Measurements from ENCODE around the gene SKIC8. TPM values are rescaled to one million over a fixed set of nuclear protein-coding genes. Genes with fewer than 3 reads are reported as not detected.

The SKIC8 gene
- total RNA-seq, 1 donor from 2014 or later = 49.0 TPM

DNA sequence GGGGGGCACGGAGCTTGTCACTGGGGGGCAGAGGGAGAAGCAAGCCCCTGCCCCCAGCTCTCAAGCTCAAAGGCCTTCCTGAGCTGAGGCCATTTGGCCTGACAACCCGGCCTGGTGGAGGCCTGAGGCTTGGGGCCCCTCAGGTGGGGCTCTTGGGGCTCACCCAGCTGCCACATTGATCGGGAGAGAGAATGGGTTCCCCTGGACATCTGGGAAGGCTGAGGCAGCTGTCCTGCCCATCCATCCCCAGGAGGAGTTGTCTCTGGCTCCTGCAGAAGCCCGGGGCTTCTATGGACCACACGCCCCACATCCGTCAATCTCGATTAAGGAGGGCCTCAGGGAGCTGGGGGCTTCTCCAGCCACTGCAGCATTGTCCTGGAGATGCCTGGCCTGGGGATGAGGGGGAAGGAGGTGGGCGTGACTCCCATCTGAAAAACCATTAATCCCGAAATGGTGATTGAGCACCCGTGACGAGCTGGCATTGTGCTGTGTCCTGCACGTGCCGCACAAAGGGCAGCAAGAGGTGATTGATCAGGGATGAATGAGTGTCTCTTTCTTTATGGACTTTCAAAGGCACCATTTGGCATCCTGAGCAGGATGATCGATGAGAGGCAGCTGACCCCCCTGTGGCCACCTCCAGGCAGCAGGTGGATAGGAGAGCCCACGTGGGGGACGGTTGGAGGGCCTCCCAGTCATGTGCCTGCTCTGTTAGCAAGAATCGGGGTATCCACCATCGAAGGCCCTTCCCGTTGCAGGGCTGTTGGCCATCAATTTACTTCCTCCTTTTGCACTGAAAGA lies 23.5 kb upstream of the SKIC8 start:
- FAIRE-seq = no peak

GRCh38 chr15:78322243-78322642 lies 22.8 kb upstream of the SKIC8 start:
- peak; percentile 81 for DNase-seq (ENCODE audit: low read depth)
- no peak for FAIRE-seq
- Histone ChIP-seq H3K27me3 (ENCODE audit: control insufficient read depth, insufficient read depth, low read length) (no peaks in the 10 kb centered on the region), H3K36me3 (ENCODE audit: control insufficient read depth, insufficient read depth, low read length) (no peaks in the 10 kb centered on the region), H3K4me3 (ENCODE audit: low read depth, low read length) (no peak overlapping the region)
- TF ChIP-seq, protein P1, sequence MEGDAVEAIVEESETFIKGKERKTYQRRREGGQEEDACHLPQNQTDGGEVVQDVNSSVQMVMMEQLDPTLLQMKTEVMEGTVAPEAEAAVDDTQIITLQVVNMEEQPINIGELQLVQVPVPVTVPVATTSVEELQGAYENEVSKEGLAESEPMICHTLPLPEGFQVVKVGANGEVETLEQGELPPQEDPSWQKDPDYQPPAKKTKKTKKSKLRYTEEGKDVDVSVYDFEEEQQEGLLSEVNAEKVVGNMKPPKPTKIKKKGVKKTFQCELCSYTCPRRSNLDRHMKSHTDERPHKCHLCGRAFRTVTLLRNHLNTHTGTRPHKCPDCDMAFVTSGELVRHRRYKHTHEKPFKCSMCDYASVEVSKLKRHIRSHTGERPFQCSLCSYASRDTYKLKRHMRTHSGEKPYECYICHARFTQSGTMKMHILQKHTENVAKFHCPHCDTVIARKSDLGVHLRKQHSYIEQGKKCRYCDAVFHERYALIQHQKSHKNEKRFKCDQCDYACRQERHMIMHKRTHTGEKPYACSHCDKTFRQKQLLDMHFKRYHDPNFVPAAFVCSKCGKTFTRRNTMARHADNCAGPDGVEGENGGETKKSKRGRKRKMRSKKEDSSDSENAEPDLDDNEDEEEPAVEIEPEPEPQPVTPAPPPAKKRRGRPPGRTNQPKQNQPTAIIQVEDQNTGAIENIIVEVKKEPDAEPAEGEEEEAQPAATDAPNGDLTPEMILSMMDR (IDR thresholded peaks at IDR 0.05; ENCODE audit: insufficient read depth, low read length, severe bottlenecking) = no peak

More for the DNA sequence above, 23.5 kb upstream of the SKIC8 start:
- no peak for DNase-seq (ENCODE audit: low read depth)
- no peak overlapping the region for H3K4me3 ChIP-seq (ENCODE audit: low read depth, low read length)
- H3K27me3 ChIP-seq (ENCODE audit: control insufficient read depth, insufficient read depth, low read length) = no peaks in the 10 kb centered on the region
- H3K36me3 ChIP-seq (ENCODE audit: control insufficient read depth, insufficient read depth, low read length) = no peaks in the 10 kb centered on the region
- TF ChIP-seq, protein P1 (IDR thresholded peaks at IDR 0.05; ENCODE audit: insufficient read depth, low read length, severe bottlenecking) = no peak

- TF ChIP-seq, protein P1 (IDR thresholded peaks at IDR 0.05; ENCODE audit: insufficient read depth, low read length, severe bottlenecking) = no peak
- FAIRE-seq = no peak
Observed at GRCh38 chr15:78321786-78322185, 22.4 kb upstream of the SKIC8 start.

GRCh38 chr15:78321041-78321570 lies 21.7 kb upstream of the SKIC8 start:
- no peak overlapping the region for H3K4me3 ChIP-seq (ENCODE audit: low read depth, low read length)
- DNase-seq (ENCODE audit: low read depth) (no peak), FAIRE-seq (no peak)
- TF ChIP-seq, protein P1 (IDR thresholded peaks at IDR 0.05; ENCODE audit: insufficient read depth, low read length, severe bottlenecking) = no peak
- no peaks in the 10 kb centered on the region for H3K27me3 ChIP-seq (ENCODE audit: control insufficient read depth, insufficient read depth, low read length)
- no peaks in the 10 kb centered on the region for H3K36me3 ChIP-seq (ENCODE audit: control insufficient read depth, insufficient read depth, low read length)

More at GRCh38 chr15:78321786-78322185, 22.4 kb upstream of the SKIC8 start:
- Histone ChIP-seq H3K27me3 (ENCODE audit: control insufficient read depth, insufficient read depth, low read length) (no peaks in the 10 kb centered on the region), H3K36me3 (ENCODE audit: control insufficient read depth, insufficient read depth, low read length) (no peaks in the 10 kb centered on the region), H3K4me3 (ENCODE audit: low read depth, low read length) (no peak overlapping the region)
- DNase-seq (ENCODE audit: low read depth) = no peak

DNA sequence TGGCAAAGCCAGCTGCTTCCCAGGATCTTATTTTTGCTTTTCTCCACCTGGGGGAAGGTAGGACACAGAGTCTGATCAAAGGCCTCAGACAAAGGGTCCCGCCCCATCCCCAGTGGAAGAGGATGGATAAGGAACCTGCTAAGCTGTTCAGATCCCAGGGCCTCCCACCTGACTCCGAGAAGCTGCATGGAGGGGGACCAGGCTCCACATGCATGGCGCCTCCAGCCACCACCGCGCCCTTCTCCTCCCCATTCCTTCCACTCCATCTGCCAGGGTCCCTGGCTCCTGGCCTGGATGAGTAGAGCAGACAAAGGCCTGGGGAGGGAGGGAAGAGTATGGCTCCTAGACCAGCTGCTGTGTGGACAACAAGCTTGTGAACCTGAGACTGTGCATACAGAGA lies 20.8 kb upstream of the SKIC8 start:
- peak; percentile 18 for FAIRE-seq
- Histone ChIP-seq H3K27me3 (ENCODE audit: control insufficient read depth, insufficient read depth, low read length) (no peaks in the 10 kb centered on the region), H3K36me3 (ENCODE audit: control insufficient read depth, insufficient read depth, low read length) (no peaks in the 10 kb centered on the region), H3K4me3 (ENCODE audit: low read depth, low read length) (no peak overlapping the region)
- DNase-seq (ENCODE audit: low read depth) = no peak
- TF ChIP-seq, protein P1 (IDR thresholded peaks at IDR 0.05; ENCODE audit: insufficient read depth, low read length, severe bottlenecking) = no peak

All from bronchial epithelial cell (primary cell).